ENCODE results near the gene RXFP2.

DNA sequence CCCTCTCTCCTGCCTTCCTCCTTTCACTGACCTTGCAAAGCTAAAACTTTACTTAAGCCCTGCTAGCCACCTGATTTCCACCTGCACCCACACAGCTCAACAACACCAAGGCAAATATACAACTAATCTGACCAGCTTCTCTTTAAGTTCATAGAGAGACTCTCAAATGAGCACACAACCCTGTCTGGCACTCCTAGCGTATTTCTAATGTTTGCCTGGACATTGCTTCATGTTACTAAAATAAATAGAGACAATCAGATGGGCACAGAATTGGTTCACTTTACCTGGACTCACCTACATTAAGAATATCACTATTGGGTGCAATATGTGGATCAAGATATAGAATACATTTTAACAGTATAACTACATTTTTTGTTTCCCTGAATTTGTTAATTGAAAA, 33.2 kb upstream of the RXFP2 start:
- TF ChIP-seq POLR2A (IDR thresholded peaks at IDR 0.05; ENCODE audit: low read depth, low read length) (no peak), TAF1 (IDR thresholded peaks at IDR 0.05; ENCODE audit: low read depth, low read length) (no peak), POLR2AphosphoS5 (IDR thresholded peaks at IDR 0.05; ENCODE audit: low read depth, low read length) (no peak), POU2F2 (IDR thresholded peaks at IDR 0.05; ENCODE audit: low read depth, low read length) (no peak), PAX5 (IDR thresholded peaks at IDR 0.05; ENCODE audit: insufficient read depth, low read length, severe bottlenecking) (no peak), SPI1 (IDR thresholded peaks at IDR 0.05; ENCODE audit: low read depth, low read length) (no peak)
